ENCODE results near the gene CYFIP2. TPM values are rescaled to one million over a fixed set of nuclear protein-coding genes. Genes with fewer than 3 reads are reported as not detected.

The CYFIP2 gene
- total RNA-seq, 1 experiment from 2014 or later = 10.6 TPM

GRCh38 chr5:157288405-157289163, 22.7 kb downstream of the CYFIP2 start:
- DNase-seq (ENCODE audit: low spot score) = no peak

- no peak for DNase-seq (ENCODE audit: low spot score)
These were observed 23.4 kb downstream of the CYFIP2 start for GRCh38 chr5:157289164-157289819.

GRCh38 chr5:157290156-157290980, 24.4 kb downstream of the CYFIP2 start:
- peak; percentile 38 for DNase-seq (ENCODE audit: low spot score)

GRCh38 chr5:157290981-157291711, 25.2 kb downstream of the CYFIP2 start:
- DNase-seq (ENCODE audit: low spot score) = no peak

GRCh38 chr5:157292599-157292998, 26.7 kb downstream of the CYFIP2 start:
- DNase-seq (ENCODE audit: low spot score) = no peak

- DNase-seq (ENCODE audit: low spot score) = no peak
These were observed 28.6 kb downstream of the CYFIP2 start for GRCh38 chr5:157294407-157295091.

GRCh38 chr5:157295247-157295646, 29.3 kb downstream of the CYFIP2 start:
- no peak for DNase-seq (ENCODE audit: low spot score)

GRCh38 chr5:157300564-157300963, 34.6 kb downstream of the CYFIP2 start:
- no peak for DNase-seq (ENCODE audit: low spot score)

- DNase-seq (ENCODE audit: low spot score) = no peak
These were observed 35.1 kb downstream of the CYFIP2 start for GRCh38 chr5:157301066-157301465.

- no peak for DNase-seq (ENCODE audit: low spot score)
These were observed 37.1 kb downstream of the CYFIP2 start for GRCh38 chr5:157303023-157303422.

- no peak for DNase-seq (ENCODE audit: low spot score)
These were observed 37.9 kb downstream of the CYFIP2 start for GRCh38 chr5:157303667-157304327.

GRCh38 chr5:157306081-157306480, 40.2 kb downstream of the CYFIP2 start:
- no peak for DNase-seq (ENCODE audit: low spot score)

- no peak for DNase-seq (ENCODE audit: low spot score)
These were observed 41.0 kb downstream of the CYFIP2 start for GRCh38 chr5:157306692-157307471.

- no peak for DNase-seq (ENCODE audit: low spot score)
These were observed 43.0 kb downstream of the CYFIP2 start for GRCh38 chr5:157308836-157309465.

- DNase-seq (ENCODE audit: low spot score) = no peak
These were observed 43.9 kb downstream of the CYFIP2 start for GRCh38 chr5:157309796-157310195.

- DNase-seq (ENCODE audit: low spot score) = no peak
These were observed 45.7 kb downstream of the CYFIP2 start for GRCh38 chr5:157311595-157311994.

GRCh38 chr5:157312492-157312891, 46.6 kb downstream of the CYFIP2 start:
- DNase-seq (ENCODE audit: low spot score) = peak; percentile 57

- no peak for DNase-seq (ENCODE audit: low spot score)
These were observed 56.7 kb downstream of the CYFIP2 start for GRCh38 chr5:157322581-157322980.

- DNase-seq (ENCODE audit: low spot score) = no peak
These were observed 57.3 kb downstream of the CYFIP2 start for GRCh38 chr5:157323107-157323706.

Measured in H4 (cell line).